Measurements from ENCODE around the gene GBF1.

Gene GBF1

DNA sequence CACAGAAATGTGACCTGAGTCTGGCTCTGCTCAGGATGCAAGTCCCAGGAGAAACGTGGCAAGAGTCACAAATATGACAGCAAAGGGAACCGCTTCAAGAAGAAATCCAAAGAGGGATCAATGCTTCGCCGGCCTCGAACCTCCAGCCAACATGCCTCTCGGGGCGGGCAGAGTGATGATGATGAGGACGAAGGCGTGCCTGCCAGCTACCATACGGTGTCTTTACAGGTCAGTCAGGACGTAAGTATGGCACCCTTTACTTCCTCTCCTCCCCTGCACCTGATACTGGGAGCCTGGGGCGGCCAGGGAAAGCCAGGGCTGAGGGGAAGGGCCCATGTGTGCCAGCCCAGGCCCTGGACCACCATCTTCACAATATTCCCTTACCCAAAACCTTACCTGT is 131.6 kb downstream of the GBF1 start:
- H3K4me3 ChIP-seq (ENCODE audit: low read depth, low read length) = no peak overlapping the region
- no peak for DNase-seq (ENCODE audit: low read depth)
- TF ChIP-seq, protein P1, sequence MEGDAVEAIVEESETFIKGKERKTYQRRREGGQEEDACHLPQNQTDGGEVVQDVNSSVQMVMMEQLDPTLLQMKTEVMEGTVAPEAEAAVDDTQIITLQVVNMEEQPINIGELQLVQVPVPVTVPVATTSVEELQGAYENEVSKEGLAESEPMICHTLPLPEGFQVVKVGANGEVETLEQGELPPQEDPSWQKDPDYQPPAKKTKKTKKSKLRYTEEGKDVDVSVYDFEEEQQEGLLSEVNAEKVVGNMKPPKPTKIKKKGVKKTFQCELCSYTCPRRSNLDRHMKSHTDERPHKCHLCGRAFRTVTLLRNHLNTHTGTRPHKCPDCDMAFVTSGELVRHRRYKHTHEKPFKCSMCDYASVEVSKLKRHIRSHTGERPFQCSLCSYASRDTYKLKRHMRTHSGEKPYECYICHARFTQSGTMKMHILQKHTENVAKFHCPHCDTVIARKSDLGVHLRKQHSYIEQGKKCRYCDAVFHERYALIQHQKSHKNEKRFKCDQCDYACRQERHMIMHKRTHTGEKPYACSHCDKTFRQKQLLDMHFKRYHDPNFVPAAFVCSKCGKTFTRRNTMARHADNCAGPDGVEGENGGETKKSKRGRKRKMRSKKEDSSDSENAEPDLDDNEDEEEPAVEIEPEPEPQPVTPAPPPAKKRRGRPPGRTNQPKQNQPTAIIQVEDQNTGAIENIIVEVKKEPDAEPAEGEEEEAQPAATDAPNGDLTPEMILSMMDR (IDR thresholded peaks at IDR 0.05; ENCODE audit: low read depth, low read length, missing control alignments) = no peak

DNA sequence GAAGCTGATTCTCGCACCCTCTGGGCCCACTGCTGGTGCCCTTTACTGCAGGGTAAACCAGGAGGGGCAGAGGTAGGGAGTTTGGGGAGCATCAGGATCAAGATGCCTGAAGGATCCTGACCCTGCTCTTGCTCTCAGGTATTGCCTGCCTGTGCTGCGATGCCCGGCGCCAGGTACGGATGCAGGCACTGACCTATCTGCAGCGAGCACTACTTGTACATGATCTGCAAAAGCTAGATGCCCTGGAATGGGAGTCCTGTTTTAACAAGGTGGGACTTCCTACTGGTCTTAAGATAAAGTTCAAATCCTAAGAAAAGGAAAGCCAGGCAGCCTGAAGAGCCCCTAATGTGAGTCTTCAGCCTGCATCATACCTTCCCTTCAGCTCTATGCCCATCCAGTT is 134.1 kb downstream of the GBF1 start:
- no peak for DNase-seq (ENCODE audit: low read depth)

GRCh38 chr10:102381983-102382382 is 136.7 kb downstream of the GBF1 start:
- TF ChIP-seq, protein P1 (IDR thresholded peaks at IDR 0.05; ENCODE audit: low read depth, low read length, missing control alignments) = no peak
- no peak for DNase-seq (ENCODE audit: low read depth)
- no peak overlapping the region for H3K4me3 ChIP-seq (ENCODE audit: low read depth, low read length)

More for the DNA sequence above, 134.1 kb downstream of the GBF1 start:
- no peak overlapping the region for H3K4me3 ChIP-seq (ENCODE audit: low read depth, low read length)
- TF ChIP-seq, protein P1 (IDR thresholded peaks at IDR 0.05; ENCODE audit: low read depth, low read length, missing control alignments) = no peak

GRCh38 chr10:102382871-102383270 is 137.5 kb downstream of the GBF1 start:
- TF ChIP-seq, protein P1 (IDR thresholded peaks at IDR 0.05; ENCODE audit: low read depth, low read length, missing control alignments) = no peak
- DNase-seq (ENCODE audit: low read depth) = no peak
- no peak overlapping the region for H3K4me3 ChIP-seq (ENCODE audit: low read depth, low read length)

GRCh38 chr10:102384053-102384452 is 138.7 kb downstream of the GBF1 start:
- DNase-seq (ENCODE audit: low read depth) = no peak
- H3K4me3 ChIP-seq (ENCODE audit: low read depth, low read length) = no peak overlapping the region
- TF ChIP-seq, protein P1 (IDR thresholded peaks at IDR 0.05; ENCODE audit: low read depth, low read length, missing control alignments) = peak; percentile 52

DNA sequence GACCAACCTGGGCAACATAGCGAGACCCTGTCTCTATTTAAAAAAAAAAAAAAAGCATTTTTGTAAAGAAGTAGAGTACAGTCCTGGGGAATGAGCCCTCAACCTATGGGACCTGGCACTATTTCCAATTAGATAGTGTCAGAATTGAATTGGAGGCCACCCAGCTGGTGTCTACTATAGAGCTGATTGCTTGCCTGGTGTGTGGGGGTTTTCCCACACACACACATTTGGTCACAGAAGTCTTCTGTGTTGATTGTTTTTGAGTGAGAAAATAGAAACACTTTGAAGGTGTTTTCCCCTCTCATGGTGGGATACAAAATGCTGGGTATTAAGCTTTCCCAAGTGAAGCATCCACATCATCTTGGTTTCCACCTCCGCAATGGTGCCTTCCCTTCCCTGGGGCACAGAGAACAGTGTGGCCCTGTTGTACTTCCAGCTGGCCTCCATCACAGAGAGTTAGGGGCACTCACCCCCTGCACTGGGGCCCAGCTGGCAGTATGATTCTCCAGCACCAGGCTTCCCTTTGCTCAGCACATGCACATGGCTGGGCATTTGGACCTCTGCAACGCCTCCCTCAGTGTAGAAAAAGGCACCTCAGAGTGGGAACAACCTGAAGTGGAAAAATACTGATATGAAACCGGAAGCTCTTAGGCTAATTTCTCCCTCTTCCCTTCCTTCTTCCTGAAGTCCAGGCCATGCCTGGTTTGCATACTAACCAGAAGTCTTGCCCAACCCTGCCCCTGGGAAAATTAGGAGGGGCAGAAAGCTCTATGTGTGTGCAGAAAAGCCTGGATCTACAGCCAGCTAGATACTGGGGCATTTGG is 139.5 kb downstream of the GBF1 start:
- TF ChIP-seq, protein P1 (IDR thresholded peaks at IDR 0.05; ENCODE audit: low read depth, low read length, missing control alignments) = no peak
- no peak overlapping the region for H3K4me3 ChIP-seq (ENCODE audit: low read depth, low read length)
- DNase-seq (ENCODE audit: low read depth) = no peak

DNA sequence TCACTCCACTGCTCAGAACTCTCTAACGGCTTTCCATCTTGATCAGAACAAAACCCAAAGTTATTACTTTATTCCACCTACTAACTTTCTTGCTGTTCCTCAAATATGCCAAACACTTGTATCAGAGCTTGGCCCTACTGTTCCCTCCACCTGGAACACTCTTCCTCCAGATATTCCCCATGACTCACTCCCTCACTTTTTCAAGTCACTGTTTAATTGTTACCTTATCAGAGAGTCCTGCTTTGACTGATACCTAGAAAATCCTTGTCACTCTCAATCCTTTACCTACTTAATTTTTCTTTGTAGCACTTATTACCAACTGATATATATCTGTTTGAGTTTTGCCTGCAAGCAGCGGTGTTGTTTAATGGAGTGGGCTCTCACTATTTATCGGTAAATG is 144.6 kb downstream of the GBF1 start:
- no peak for DNase-seq (ENCODE audit: low read depth)
- H3K4me3 ChIP-seq (ENCODE audit: low read depth, low read length) = no peak overlapping the region
- TF ChIP-seq, protein P1 (IDR thresholded peaks at IDR 0.05; ENCODE audit: low read depth, low read length, missing control alignments) = no peak
